ENCODE measurements around the gene ENPP6.
"Not testable (repeated sequence)": the region's sequence is repeated elsewhere in the genome, so short reads cannot be mapped to it uniquely, and the experiment has no call there.

The ENPP6 gene

DNA sequence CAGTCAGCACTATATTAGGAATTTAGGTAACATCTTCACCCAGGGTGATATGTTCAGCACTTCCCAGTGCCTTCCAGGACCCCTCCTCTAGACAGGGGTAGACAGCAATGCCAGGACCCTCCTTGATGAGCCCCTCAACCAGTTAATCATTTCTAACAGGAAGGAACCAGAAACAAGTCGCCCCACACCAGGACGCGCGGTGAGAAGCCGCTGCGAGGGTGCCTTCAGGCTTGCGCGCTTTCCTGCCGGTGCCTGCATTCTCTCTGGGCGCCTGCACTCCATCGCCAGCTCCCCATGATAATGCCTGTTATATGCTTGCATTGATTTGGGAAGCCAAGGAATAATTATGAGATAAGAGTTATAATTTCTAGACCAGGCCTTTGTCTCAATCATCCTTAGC, 116.0 kb downstream of the ENPP6 start:
- DNase-seq = peak; percentile 16

DNA sequence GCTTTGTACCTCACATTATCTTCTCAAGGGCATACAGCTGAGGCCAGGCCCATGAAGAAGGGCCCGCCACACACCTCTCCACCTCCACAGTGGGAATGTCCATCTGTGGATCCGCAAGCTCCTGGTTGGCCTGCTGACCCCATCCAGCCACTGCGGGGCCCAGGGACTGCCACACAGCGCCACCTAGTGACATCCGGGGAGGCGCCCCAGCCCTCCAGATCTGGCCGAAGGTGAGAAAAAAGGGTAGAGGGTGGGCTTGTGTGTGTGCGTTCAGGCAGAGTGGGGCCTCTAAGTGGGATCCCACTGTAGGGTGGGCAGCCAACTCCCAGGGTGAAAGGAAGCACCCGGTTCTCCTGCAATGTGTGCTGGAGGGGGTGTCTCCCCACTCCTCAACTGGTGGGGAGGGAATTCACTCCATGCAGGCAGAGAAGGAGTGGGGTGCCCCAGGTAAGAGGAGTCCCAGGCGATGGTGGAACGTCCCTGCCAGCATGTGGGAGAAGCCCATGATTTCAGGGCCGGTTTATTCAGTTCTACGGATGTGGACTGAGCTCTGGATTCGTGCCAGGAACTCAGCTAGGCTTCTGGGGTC, 117.3 kb downstream of the ENPP6 start:
- DNase-seq = peak; percentile 17

GRCh38 chr4:184099535-184099966, 118.1 kb downstream of the ENPP6 start:
- DNase-seq = peak; percentile 71

- DNase-seq = no peak
Measured at GRCh38 chr4:184099000-184099399, 118.7 kb downstream of the ENPP6 start.

- DNase-seq = no peak
Measured at GRCh38 chr4:184097815-184098214, 119.9 kb downstream of the ENPP6 start.

- no peak for DNase-seq
Measured at GRCh38 chr4:184097241-184097605, 120.5 kb downstream of the ENPP6 start.

GRCh38 chr4:184096561-184097240, 121.0 kb downstream of the ENPP6 start:
- DNase-seq = no peak

- DNase-seq = peak; percentile 32
Measured at GRCh38 chr4:184094532-184095159, 123.0 kb downstream of the ENPP6 start.

DNA sequence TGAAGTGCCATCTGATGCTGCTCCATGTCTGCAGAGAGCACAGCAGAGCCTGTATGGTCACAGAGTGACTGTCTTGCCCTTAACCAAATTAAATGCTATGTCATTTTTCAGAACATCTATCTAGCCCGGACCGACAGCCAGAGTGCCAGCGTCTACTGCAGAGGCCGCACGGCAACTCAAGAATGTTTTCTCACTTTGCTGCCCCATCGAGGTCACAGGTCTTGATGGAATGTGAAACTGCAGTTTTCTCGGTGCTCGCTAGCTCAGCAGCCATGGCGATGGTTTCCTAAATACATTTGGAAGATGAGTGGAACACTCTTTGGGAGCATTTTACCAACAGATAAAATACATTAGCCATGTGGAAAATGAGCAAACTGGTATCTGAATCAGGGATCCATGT, 125.7 kb downstream of the ENPP6 start:
- DNase-seq = no peak

DNA sequence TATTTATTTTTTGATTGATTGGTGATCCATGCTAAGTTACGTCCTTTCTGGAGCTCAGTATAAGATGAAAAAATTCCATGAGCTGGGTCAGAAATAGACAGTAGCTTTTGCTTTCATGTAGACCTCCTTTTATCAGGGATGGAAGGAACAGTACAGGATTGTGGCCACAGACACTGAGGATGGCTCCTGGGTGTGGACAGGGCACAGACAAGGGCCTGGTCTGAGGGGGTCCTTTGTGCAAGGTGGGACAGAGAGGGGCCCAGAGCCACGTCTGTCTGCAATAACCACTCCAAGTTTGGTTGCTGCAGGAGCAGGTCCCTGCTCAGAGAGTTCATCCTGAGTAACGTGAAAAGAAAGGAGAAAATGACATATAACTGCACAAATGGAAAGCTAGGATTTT, 127.1 kb downstream of the ENPP6 start:
- DNase-seq = no peak

DNA sequence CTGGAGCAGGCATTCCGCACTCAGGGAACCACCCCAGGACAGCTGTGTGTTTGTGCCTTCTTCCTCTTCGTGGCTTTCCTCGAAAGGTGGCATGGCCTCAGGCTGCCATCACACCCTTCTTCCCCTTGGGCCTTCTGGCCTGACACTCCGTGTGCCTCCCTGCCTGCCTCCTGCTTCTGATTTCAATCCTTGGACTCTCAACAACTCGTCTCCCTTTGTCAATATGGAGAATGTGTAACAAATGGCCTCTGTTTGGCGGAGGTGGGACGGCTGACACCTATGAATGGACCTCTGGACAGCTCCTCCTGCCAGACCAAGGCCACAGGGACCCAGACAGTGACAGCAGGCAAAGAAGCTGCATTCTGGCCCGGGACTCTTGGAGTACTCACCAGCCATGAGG, 137.0 kb downstream of the ENPP6 start:
- DNase-seq = no peak

DNA sequence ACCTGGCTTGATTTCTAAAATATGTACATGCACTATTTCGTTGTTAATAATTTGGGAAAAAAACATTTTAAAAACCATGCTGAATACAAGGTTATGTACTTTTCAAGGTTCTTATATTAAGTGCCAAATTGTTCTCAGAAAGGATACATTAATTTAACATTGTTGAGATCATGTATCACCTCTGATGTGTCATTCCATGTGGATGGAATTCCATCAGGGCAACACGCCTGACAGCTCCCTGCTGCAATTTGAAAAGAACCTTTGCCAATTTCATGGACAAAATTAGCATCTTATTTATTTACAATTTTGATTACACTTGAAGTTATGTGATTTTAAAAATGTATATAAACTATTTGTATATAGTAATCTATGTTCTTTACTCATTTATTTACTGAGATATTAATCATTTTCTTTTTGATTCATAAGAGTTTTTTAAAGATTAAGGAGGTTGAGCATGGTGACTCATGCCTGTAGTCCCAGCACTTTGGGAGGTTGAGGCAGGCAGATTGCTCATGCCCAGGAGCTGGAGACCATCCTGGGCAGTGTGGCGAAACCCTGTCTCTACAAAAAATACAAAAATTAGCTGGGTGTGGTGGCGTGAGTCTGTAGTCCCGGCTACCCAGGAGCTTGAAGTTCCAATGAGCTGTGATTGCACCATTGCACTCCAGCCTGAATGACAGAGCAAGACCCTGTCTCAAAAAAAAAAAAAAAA, 142.8 kb downstream of the ENPP6 start:
- no peak for DNase-seq

GRCh38 chr4:184067931-184068554, 149.6 kb downstream of the ENPP6 start:
- DNase-seq = no peak

DNA sequence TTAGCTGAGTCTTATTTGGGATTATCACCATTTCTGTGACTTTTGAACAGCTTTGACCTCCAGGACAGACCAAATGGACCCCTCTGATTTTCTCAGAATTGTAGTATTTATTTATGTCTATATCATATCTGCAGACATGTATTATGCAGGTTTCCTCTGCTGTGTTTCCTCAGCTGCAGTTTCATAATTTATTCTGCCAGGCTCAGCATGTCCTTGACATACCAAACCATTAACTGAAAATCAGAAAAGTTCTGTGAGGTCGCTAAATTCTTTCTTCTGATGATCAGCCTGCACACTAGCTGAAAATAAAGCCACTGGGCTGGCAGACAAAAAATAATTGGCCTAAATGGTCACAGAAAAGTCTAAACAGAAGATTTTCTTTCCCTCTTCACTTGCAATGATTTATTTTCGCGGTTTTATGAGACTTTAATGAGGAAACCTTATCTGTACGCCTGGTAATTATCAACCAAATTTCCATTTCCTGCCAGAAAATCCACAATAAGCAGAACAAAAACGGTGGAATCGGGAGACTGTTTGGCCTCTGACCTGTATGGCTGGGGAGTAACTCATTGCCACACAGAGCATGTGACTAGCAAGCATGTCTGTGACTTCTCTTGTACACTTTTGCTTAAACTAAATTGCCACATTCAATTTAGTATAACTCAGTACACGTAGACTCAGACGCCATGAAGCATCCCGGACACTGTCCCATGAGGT, 150.9 kb downstream of the ENPP6 start:
- no peak for DNase-seq

DNA sequence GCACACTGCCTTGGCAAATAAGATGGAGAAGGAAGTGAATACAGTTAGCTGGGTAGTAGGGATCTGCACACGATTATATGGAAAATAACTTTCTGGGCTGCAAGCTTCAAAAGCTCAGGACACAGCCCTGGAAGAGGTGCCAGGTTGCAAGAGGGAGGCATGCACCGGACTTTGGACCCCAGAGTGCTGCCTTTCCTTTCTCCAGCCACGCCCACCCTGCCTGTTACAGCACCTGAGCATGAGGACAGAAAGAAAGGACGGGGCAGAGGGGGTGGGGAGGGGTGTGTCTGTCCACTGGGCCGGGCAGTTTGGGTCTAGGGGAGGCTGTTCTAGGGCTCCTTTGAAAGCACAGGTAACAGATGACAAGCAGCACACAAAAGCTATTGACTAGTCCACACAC, 152.8 kb downstream of the ENPP6 start:
- DNase-seq = no peak

- no peak for DNase-seq
Measured at GRCh38 chr4:184062769-184063168, 154.9 kb downstream of the ENPP6 start.

DNA sequence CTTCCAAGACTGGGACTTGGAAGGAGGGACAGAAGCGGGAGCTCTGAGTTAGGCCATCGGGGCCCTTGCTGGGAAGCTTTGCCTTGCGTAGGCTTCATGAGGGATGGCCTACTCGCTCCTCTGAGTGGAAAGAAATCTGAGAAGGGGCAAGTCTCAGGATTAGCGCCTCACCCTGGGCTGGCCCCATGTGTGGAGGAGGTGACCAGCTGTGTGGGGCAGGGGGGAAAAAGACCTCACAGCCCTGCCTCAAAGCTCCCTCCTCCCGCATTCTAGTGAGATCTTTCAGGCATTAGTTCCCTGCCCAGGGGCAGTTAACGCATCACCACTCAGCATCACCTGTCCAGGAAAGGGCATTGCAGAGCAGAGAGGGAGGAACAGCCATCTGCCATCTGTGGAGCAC, 156.1 kb downstream of the ENPP6 start:
- DNase-seq = no peak

- DNase-seq = no peak
Measured at GRCh38 chr4:184059099-184059498, 158.6 kb downstream of the ENPP6 start.

DNA sequence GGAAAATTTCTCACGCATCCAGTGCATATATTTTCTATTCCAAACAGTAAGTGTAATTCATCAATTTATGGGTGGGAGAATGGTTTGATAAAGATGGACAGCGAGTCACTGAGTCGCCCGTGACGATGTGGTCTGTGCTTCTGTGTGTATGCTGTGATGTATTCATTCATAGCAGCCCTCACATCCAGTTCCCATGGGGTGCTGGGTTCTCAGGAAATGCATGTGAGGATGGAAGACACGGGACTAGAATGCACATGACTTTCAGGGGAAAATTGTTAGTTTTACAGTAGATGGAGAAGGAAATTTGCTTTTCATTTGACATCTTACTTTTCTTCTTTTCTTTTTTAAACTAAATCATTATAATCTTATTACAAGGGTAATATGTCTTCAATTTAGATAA, 159.6 kb downstream of the ENPP6 start:
- DNase-seq = no peak

GRCh38 chr4:184056877-184057276, 160.8 kb downstream of the ENPP6 start:
- no peak for DNase-seq

- DNase-seq = no peak
Measured at GRCh38 chr4:184053434-184053833, 164.2 kb downstream of the ENPP6 start.

DNA sequence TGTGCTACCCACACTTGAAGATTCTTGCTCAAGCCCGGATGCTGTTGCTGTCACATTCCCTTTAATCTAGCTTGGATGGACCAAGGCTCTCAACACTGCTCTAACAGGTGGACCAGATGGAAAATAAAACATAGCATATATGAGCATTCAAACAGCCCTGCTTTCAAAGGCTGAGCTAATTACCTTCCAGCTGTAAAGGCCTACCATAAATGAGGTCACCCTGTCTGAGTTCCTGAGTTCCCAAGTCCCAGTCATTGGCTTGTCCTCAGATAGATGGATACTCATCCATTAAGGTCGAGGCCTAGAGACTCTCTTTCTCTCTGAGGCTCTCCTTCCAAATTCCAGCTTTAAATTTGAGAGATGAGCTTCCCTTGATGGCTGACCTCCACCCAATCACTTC, 165.1 kb downstream of the ENPP6 start:
- no peak for DNase-seq

GRCh38 chr4:184051262-184051661, 166.4 kb downstream of the ENPP6 start:
- DNase-seq = not testable (repeated sequence)
